GM12801 (cell line): Measurements from ENCODE around the gene ETNPPL.

Experiments
- TF ChIP-seq, protein P1 (sequence below): IDR thresholded peaks from one replicate; pipeline ENCODE4 v1.5.1; 2011; ENCODE audit warnings: control low read depth; ENCODE audit not compliant: insufficient read length; ENCODE audit errors: extremely low read depth

ETNPPL gene

DNA sequence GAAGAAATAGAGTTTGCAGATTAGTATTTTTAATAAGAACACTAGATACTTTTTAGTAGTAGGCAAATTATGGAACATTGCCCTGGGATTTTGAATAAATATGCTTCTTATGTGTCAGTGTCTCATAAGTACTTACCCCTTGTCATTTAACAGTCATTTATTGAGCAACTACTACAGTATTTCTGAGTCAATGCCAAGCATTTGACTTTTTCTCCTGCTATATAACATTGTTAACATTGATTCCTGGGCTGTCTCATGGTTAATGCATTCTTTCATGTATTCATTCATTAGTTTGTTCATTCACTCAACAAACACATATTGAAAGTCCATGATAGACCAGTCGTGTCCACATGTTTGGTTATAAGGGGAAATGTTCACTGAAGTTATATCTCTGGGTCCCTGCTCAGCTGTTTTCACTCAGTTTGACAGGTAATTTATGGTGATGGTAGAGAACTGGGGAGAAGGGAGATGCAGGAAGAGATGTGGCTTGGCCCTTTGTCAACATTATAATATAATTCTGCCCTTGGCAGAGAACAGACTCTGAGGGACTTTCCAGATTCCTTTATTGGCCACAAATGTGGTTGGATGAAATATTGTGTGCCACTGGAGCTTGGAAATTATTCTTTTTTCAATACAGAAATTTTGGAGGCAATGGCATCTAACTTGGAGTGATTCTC lies 62.6 kb downstream of the ETNPPL start:
- TF ChIP-seq, protein P1, sequence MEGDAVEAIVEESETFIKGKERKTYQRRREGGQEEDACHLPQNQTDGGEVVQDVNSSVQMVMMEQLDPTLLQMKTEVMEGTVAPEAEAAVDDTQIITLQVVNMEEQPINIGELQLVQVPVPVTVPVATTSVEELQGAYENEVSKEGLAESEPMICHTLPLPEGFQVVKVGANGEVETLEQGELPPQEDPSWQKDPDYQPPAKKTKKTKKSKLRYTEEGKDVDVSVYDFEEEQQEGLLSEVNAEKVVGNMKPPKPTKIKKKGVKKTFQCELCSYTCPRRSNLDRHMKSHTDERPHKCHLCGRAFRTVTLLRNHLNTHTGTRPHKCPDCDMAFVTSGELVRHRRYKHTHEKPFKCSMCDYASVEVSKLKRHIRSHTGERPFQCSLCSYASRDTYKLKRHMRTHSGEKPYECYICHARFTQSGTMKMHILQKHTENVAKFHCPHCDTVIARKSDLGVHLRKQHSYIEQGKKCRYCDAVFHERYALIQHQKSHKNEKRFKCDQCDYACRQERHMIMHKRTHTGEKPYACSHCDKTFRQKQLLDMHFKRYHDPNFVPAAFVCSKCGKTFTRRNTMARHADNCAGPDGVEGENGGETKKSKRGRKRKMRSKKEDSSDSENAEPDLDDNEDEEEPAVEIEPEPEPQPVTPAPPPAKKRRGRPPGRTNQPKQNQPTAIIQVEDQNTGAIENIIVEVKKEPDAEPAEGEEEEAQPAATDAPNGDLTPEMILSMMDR: no peak

DNA sequence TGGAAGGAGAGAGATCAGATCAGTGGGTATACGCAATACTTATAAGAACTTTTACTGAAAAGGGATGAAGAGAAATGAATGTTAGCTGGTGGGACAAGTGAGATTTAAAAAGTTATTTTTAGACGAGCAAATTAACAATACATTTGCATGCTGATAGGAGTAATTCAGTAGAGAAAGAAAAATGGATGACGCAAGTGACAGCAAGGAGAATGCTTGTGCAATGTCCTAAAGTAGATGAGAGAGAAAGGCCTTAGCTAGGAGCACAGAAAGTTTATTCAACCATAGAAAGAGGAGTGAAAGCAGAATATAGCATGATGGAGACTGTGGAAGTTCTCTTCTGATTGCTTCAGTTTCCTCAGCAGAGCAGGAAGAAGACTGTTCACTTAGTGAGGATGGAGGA lies 66.7 kb downstream of the ETNPPL start:
- TF ChIP-seq, protein P1: no peak

DNA sequence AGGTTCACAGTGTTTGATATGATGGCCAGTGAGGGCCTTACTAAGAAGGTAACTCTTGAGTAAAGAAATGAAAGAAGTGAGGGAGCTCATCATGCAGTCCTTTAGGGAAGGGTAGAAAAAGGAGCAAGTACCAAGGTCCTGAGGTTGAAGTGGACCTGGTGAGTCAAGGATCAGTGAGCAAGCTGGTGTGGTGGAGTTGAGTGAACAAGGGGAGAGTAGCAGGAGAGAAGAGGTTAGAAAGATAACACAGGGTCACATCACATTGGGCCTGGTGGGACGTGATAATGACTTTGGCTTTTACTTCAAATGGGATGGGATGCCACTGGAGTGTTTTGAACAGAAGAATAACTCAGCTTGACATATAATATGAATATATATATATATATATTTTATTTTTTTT lies 67.8 kb downstream of the ETNPPL start:
- TF ChIP-seq, protein P1: no peak

DNA sequence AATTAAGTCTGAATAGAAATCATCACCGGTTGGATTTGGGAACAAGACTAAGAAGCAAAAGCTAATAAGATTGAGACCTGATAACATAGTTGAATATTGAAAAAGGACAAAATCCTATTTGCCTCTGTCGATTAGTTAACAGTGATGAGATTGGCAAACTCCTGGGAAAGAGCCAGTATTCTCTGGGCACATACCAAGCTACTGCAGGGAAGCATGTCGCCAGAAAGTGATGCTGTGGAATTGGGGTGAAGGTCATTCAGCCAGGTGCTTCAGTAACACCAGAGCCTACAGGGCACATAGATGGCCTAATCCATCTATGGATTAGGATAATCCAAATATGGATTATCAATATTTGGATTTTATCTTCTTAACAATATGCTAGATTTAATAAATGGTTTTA lies 68.4 kb downstream of the ETNPPL start:
- TF ChIP-seq, protein P1: no peak

DNA sequence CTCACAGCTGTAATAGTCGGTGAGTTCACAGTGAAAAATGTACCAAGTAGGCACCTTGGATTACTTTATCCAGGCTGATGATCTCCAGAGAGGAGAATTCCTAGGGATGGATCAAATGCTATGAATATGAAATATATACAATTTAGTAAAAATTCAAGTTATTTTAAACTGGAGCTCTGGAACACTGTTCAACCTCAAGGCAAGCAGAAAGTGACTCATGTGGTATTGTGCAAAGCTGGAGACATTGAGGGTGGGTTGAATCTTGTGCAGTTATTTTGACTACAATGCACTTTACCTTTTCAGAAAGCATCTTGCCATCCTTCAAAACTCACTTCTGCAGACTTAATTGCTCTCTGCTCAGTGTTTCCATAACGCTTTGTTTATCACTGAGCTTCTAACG lies 69.0 kb downstream of the ETNPPL start:
- TF ChIP-seq, protein P1: no peak

DNA sequence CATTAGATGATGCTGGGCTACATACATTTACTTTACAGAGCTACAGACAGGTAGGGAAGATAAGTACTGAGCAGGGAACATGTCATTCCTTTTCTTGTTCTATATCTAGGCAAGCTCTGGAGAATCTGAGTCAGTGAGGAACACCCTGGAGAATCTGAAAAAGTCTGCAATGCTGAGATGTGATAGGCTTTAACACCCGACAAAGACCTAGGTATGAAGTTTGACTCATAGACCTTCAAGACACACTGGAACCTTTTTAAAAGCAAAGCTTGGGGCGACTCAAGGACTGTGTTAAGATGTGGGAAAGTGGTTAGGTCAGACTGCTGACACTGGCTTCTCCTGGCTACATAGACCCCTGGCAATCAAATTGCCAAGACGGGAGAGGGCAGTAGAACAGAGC lies 69.6 kb downstream of the ETNPPL start:
- TF ChIP-seq, protein P1: no peak
